Keratinocyte (primary cell): Measurements from ENCODE around the gene PITHD1.
"Not testable (repeated sequence)": the region's sequence is repeated elsewhere in the genome, so short reads cannot be mapped to it uniquely, and the experiment has no call there.

Experiments
- EZH2 ChIP-seq: IDR thresholded peaks from one replicate; pipeline ENCODE4 v1.6.1; 2012; ENCODE audit warnings: inconsistent platforms, mild to moderate bottlenecking, low read length, moderate library complexity
- TF ChIP-seq, protein P1 (sequence below), 3 experiments: IDR thresholded peaks in 1 of 3; conservative IDR thresholded peaks in 1 of 3; optimal IDR thresholded peaks in 1 of 3; 2 replicates in 2 of 3; 3 replicates in 1 of 3; pipeline versions ENCODE3 to v1.5.1; 2011; ENCODE audit warnings: low read length in 3 of 3, mild to moderate bottlenecking in 3 of 3, moderate library complexity in 2 of 3, control low read depth in 1 of 3, inconsistent platforms in 1 of 3; ENCODE audit not compliant: insufficient read depth in 2 of 3; ENCODE audit errors: extremely low read depth in 1 of 3

DNA sequence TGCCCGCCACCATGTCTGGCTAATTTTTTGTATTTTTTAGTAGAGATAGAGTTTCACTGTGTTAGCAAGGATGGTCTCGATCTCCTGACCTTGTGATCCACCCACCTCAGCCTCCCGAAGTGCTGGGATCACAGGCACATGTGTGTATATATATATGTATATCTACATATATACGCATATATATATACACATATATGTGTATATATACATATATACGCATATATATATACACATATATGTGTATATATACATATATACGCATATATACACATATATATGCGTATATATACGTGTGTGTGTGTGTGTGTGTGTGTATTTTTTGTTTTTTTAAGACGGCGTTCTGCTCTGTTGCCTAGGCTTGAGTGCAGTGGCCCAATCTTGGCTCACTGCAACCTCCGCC is 4.9 kb downstream of the PITHD1 start:
- TF ChIP-seq, protein P1, sequence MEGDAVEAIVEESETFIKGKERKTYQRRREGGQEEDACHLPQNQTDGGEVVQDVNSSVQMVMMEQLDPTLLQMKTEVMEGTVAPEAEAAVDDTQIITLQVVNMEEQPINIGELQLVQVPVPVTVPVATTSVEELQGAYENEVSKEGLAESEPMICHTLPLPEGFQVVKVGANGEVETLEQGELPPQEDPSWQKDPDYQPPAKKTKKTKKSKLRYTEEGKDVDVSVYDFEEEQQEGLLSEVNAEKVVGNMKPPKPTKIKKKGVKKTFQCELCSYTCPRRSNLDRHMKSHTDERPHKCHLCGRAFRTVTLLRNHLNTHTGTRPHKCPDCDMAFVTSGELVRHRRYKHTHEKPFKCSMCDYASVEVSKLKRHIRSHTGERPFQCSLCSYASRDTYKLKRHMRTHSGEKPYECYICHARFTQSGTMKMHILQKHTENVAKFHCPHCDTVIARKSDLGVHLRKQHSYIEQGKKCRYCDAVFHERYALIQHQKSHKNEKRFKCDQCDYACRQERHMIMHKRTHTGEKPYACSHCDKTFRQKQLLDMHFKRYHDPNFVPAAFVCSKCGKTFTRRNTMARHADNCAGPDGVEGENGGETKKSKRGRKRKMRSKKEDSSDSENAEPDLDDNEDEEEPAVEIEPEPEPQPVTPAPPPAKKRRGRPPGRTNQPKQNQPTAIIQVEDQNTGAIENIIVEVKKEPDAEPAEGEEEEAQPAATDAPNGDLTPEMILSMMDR (optimal IDR thresholded peaks at IDR 0.05 in 1 of 3, IDR thresholded peaks at IDR 0.05 in 1 of 3, conservative IDR thresholded peaks at IDR 0.05 in 1 of 3; ENCODE audit: extremely low read depth in 1 of 3, insufficient read depth in 2 of 3, low read length in 3 of 3) = not testable (repeated sequence)
- TF ChIP-seq EZH2 = not testable (repeated sequence)
